HepG2 (cell line): ENCODE measurements around the gene ZDHHC8. TPM values are rescaled to one million over a fixed set of nuclear protein-coding genes. Genes with fewer than 3 reads are reported as not detected.

ENCODE experiments used
- ATAC-seq: fragments of 200-7000 bp; cut with Tn5 transposase; 3 replicates; pipeline ENCODE4 v1.9.1; 2020; ENCODE audit warnings: mild to moderate bottlenecking, moderate library complexity
- BruUV-seq: library from RNA; stranded (reverse); fragments of 400-500 nt; replicated peaks from 2 replicates; lab custom pipeline; 2021; lab: Mats Ljungman, UMichigan
- CTCF ChIA-PET: fragments of 300-600 bp; formaldehyde crosslinking; extraction: SDS; loops from one replicate; lab custom pipeline; 2021; ENCODE audit warnings: low total read pairs, inconsistent platforms, low intra/inter-chr PET ratio; lab: Yijun Ruan, JAX
- POLR2A ChIA-PET: fragments of 350-600 bp; sonication (Branson Sonifier 250); formaldehyde crosslinking; loops from one replicate; lab custom pipeline; 2020; ENCODE audit warnings: antibody characterized with exemption, inconsistent platforms; lab: Yijun Ruan, JAX
- DNase-seq: peaks from one replicate; pipeline ENCODE4 v3.0.0-alpha.2; 2015; ENCODE audit warnings: low spot score
- FAIRE-seq: peaks from 3 replicates; lab custom pipeline; 2011; peaks lifted over from hg19 to GRCh38; lab: Jason Lieb, UNC
- H2AFZ ChIP-seq: one replicate; pipeline ENCODE4 v1.6.1; 2011; ENCODE audit warnings: low read length, inconsistent platforms
- H3K27ac ChIP-seq: fragments of 300-600 bp; 3 replicates; pipeline ENCODE4 v1.8.0; 2011; ENCODE audit warnings: mixed run types, mild to moderate bottlenecking, mixed read lengths, low read length, inconsistent platforms; ENCODE audit not compliant: insufficient read depth; ENCODE audit errors: extremely low read length
- H3K27me3 ChIP-seq, 2 experiments: fragments of 200-600 bp in 1 of 2; 2 replicates in 1 of 2; 3 replicates in 1 of 2; pipeline versions ENCODE4 v1.6.0 to v1.8.0; 2011; ENCODE audit warnings: low read length in 2 of 2, mild to moderate bottlenecking in 2 of 2, moderate library complexity in 2 of 2, inconsistent platforms in 1 of 2; ENCODE audit not compliant: insufficient read depth in 2 of 2, control insufficient read depth in 1 of 2
- H3K36me3 ChIP-seq, 2 experiments: fragments of 200-600 bp in 1 of 2; replicated peaks in 1 of 2; 2 replicates in 1 of 2; 3 replicates in 1 of 2; pipeline versions ENCODE4 v1.5.1 to v1.8.0; 2011; ENCODE audit warnings: low read length in 2 of 2, inconsistent platforms in 1 of 2; ENCODE audit not compliant: insufficient read depth in 2 of 2, control insufficient read depth in 1 of 2
- H3K4me1 ChIP-seq: 2 replicates; pipeline ENCODE4 v1.5.1; 2012; ENCODE audit warnings: low read length, inconsistent platforms; ENCODE audit not compliant: insufficient read depth
- H3K4me2 ChIP-seq: 2 replicates; pipeline ENCODE4 v1.6.0; 2011; ENCODE audit warnings: low read depth, low read length, inconsistent platforms
- H3K4me3 ChIP-seq, 3 experiments: fragments of 200-600 bp in 1 of 3; sonication (generic), shearing (Covaris generic) in 1 of 3; replicated peaks in 1 of 3; 2 replicates each; pipeline ENCODE4 v1.5.1; 2011 to 2016; ENCODE audit warnings: low read length in 3 of 3, inconsistent platforms in 2 of 3, low read depth in 2 of 3, mild to moderate bottlenecking in 2 of 3, control low read depth in 1 of 3, mixed read lengths in 1 of 3; ENCODE audit not compliant: insufficient read depth in 1 of 3
- H3K79me2 ChIP-seq: one replicate; pipeline ENCODE4 v1.6.1; 2011; ENCODE audit warnings: low read length, inconsistent platforms; ENCODE audit not compliant: insufficient read depth
- H3K9ac ChIP-seq: 2 replicates; pipeline ENCODE4 v1.6.0; 2011; ENCODE audit warnings: mild to moderate bottlenecking, low read depth, low read length, inconsistent platforms; ENCODE audit not compliant: insufficient read depth
- H3K9me3 ChIP-seq: 2 replicates; pipeline ENCODE4 v1.5.1; 2012; ENCODE audit warnings: mild to moderate bottlenecking, low read length
- H4K20me1 ChIP-seq: 2 replicates; pipeline ENCODE4 v1.6.0; 2011; ENCODE audit warnings: inconsistent platforms, mild to moderate bottlenecking, low read length, moderate library complexity; ENCODE audit not compliant: insufficient read depth
- AGO2 ChIP-seq: fragments of 200-400 bp; formaldehyde crosslinking; optimal IDR thresholded peaks from 2 replicates; pipeline ENCODE3; 2017; ENCODE audit warnings: mild to moderate bottlenecking, low read depth, low read length, moderate library complexity
- DDIT3 ChIP-seq: sonication (generic); formaldehyde crosslinking; IDR thresholded peaks from 2 replicates; pipeline ENCODE4 v1.4.0; 2020; ENCODE audit warnings: mild to moderate bottlenecking, missing genetic modification reagents
- HNRNPUL1 ChIP-seq: fragments of 200-400 bp; formaldehyde crosslinking; IDR thresholded peaks from 2 replicates; pipeline ENCODE4 v1.6.1; 2017; ENCODE audit warnings: low read depth, mild to moderate bottlenecking, low read length, moderate library complexity
- KDM4B ChIP-seq: sonication (generic); formaldehyde crosslinking; IDR thresholded peaks from 2 replicates; pipeline ENCODE4 v1.4.0; 2020; ENCODE audit warnings: missing genetic modification reagents
- MXI1 ChIP-seq: IDR thresholded peaks from 3 replicates; pipeline ENCODE4 v1.6.1; 2012; ENCODE audit warnings: low read depth, low read length, inconsistent platforms, borderline replicate concordance
- PHF8 ChIP-seq: sonication (generic); formaldehyde crosslinking; IDR thresholded peaks from 2 replicates; pipeline ENCODE4 v1.5.0; 2020; ENCODE audit warnings: missing genetic modification reagents
- SNRNP70 ChIP-seq: fragments of 200-400 bp; formaldehyde crosslinking; IDR thresholded peaks from 2 replicates; pipeline ENCODE4 v1.6.1; 2017; ENCODE audit warnings: mild to moderate bottlenecking, low read depth, low read length, moderate library complexity
- TBL1XR1 ChIP-seq: fragments of 150-350 bp; IDR thresholded peaks from 2 replicates; pipeline ENCODE4 v1.6.1; 2014; ENCODE audit warnings: borderline replicate concordance, low read length; ENCODE audit not compliant: partially characterized antibody
- ZKSCAN1 ChIP-seq: fragments of 150-350 bp; IDR thresholded peaks from 2 replicates; pipeline ENCODE4 v1.6.1; 2014; ENCODE audit warnings: low read length
- ZNF160 ChIP-seq: sonication (generic); formaldehyde crosslinking; IDR thresholded peaks from 2 replicates; pipeline ENCODE4 v1.8.0; 2022; ENCODE audit warnings: mild to moderate bottlenecking, inconsistent platforms, missing genetic modification reagents
- ZNF460 ChIP-seq: sonication (generic); formaldehyde crosslinking; IDR thresholded peaks from 2 replicates; pipeline ENCODE4 v1.5.1; 2020; ENCODE audit warnings: missing genetic modification reagents, mild to moderate bottlenecking, borderline replicate concordance
- ZNF562 ChIP-seq: sonication (generic); formaldehyde crosslinking; IDR thresholded peaks from 2 replicates; pipeline ENCODE4 v1.8.0; 2022; ENCODE audit warnings: missing genetic modification reagents, borderline replicate concordance
- ZNF749 ChIP-seq: sonication (generic); formaldehyde crosslinking; IDR thresholded peaks from 2 replicates; pipeline ENCODE4 v1.8.0; 2022; ENCODE audit warnings: mild to moderate bottlenecking, missing genetic modification reagents, moderate library complexity, borderline replicate concordance
- WGBS: methylation state at CpG from one replicate; pipeline ENCODE4 v1.1.6; 2017; ENCODE audit warnings: low lambda C conversion rate; 5-methylcytosine and 5-hydroxymethylcytosine counted together
- in situ Hi-C: cut with HindIII; loops from 2 replicates; pipeline ENCODE4 v1.10.0; 2017; ENCODE audit warnings: low pct_unique_long_range_greater_than_20kb; ENCODE audit not compliant: extremely low pct_ligation_motif_present
- intact Hi-C: fragments of 100-400 bp; cut with micrococcal nuclease; formaldehyde crosslinking; loops from one replicate; pipeline ENCODE4 v1.10.0; 2022; ENCODE audit not compliant: unreplicated experiment
- polyA plus RNA-seq, 8 experiments: library from polyadenylated mRNA; depleted of rRNA in 3 of 8; stranded (reverse) in 7 of 8; unstranded in 1 of 8; fragments of >200 nt; fragmentation: Illumina TruSeq in 4 of 8; extraction: Trizol in 4 of 8; gene quantifications; 2 replicates each; pipeline versions ENCODE4 v1.2.1 to v1.2.3, GENCODE V29; 2011 to 2016; ENCODE audit warnings: low read depth in 4 of 8, missing spikeins in 1 of 8, mixed read lengths in 1 of 8; ENCODE audit not compliant: insufficient read depth in 1 of 8
- total RNA-seq, 5 experiments: library from RNA; depleted of rRNA; stranded (reverse); fragments of >200 nt; fragmentation: Illumina TruSeq; extraction: Trizol; gene quantifications; 2 replicates each; pipeline ENCODE4 v1.2.3, GENCODE V29; 2016; ENCODE audit warnings: low read depth in 1 of 5
- TF ChIP-seq, protein P1 (sequence below): sonication (generic); formaldehyde crosslinking; IDR thresholded peaks from 2 replicates; pipeline ENCODE4 v1.5.0; 2020; ENCODE audit warnings: mild to moderate bottlenecking, missing genetic modification reagents
- TF ChIP-seq, protein P2 (sequence below): sonication (generic); formaldehyde crosslinking; IDR thresholded peaks from 2 replicates; pipeline ENCODE4 v1.8.0; 2023; ENCODE audit warnings: mild to moderate bottlenecking, missing genetic modification reagents

The ZDHHC8 gene
- total and polyA plus RNA-seq, 2 of the 13 experiments (the other 11 are each of a cell fraction or from before 2014, with no cell fraction given) = 7.5 to 21.3 TPM

DNA sequence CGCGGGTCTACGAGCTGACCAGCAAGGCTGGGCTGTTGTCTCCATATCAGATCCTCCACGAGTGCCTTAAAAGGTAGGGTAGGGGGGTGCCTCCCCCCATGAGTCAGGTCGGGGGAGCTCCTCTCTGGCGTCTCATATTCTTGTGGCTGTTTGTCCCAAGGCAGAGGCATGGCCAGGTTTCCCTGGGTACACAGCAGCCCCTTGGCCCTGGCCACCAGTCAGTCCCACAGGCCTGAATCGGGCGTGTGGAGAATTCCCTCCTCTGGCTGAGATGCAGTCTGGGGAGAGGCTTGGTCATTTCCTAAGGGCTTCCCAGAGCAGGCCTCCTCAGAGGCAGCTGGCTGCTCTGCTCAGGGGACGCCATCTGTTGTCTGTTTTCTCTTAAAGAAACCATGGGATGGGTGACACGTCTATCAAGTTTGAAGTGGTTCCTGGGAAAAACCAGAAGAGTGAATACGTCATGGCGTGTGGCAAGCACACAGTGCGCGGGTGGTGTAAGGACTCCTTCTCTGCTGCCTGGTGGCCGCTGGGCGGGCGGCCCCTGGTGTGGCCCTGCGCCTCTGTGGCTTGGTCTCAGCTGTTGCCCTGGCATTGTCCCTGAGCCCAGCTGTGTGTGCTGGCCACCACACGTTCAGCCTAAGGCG lies 25.3 kb upstream of the ZDHHC8 start:
- Histone ChIP-seq H4K20me1 (peaks cover 4% of the 10 kb centered on the region; the same call in 1 of the 2 replicates), H3K9me3 (no peaks in the 10 kb centered on the region), H3K27me3 (no peaks in the 10 kb centered on the region), H3K9ac (no peak overlapping the region), H3K36me3 (peaks cover 55 to 96% of the 10 kb centered on the region in 2 experiments), H3K79me2 (peaks cover 10% of the 10 kb centered on the region), H3K4me3 (no peak overlapping the region), H3K4me1 (peaks cover 8% of the 10 kb centered on the region; the same call in 1 of the 2 replicates), H2AFZ (no peak overlapping the region), H3K4me2 (no peak overlapping the region), H3K27ac (no peak overlapping the region)
- DNase-seq = no peak
- 97% methylated on average over 17 of the region's 20 CpGs for WGBS
- ChIA-PET CTCF (no interaction called here), POLR2A (interaction anchor here (1.3 kb wide), 1 partner anchor 11 kb away, joined by 4 read pairs; the partner anchor contains the start of gene TRMT2A)
- FAIRE-seq = no peak
- intact Hi-C loops (no loop called here), in situ Hi-C loops (no loop called here)
- TF ChIP-seq AGO2 = peak; percentile 12
- TF ChIP-seq, protein P1, sequence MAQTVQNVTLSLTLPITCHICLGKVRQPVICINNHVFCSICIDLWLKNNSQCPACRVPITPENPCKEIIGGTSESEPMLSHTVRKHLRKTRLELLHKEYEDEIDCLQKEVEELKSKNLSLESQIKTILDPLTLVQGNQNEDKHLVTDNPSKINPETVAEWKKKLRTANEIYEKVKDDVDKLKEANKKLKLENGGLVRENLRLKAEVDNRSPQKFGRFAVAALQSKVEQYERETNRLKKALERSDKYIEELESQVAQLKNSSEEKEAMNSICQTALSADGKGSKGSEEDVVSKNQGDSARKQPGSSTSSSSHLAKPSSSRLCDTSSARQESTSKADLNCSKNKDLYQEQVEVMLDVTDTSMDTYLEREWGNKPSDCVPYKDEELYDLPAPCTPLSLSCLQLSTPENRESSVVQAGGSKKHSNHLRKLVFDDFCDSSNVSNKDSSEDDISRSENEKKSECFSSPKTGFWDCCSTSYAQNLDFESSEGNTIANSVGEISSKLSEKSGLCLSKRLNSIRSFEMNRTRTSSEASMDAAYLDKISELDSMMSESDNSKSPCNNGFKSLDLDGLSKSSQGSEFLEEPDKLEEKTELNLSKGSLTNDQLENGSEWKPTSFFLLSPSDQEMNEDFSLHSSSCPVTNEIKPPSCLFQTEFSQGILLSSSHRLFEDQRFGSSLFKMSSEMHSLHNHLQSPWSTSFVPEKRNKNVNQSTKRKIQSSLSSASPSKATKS (CRISPR knock-in tag) = no peak
- ATAC-seq = no peak
- BruUV-seq = no TSS peak

DNA sequence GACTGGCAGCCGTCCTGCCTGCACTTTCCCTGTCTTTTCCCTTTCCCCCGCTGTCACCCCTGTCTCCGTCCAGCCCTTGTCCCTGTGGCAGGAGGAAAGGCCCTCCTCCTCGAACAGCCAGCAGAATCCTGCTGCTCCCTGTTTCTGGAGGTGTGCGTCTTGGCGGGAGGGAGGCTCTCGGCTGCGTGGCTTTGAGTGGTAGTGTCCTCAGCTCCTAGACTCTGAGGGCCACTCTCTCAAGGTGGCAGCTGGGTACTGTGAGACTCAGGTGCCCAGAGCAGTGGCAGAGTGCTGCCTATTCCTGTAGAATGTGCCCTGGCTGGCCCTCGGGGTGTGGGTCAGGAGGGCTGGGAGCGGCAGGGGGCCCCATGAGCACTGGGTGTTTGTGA lies 24.8 kb upstream of the ZDHHC8 start:
- no peak overlapping the region for H3K4me2 ChIP-seq
- no peak overlapping the region for H3K9ac ChIP-seq
- intact Hi-C loops (no loop called here), in situ Hi-C loops (no loop called here)
- peaks cover 51 to 92% of the 10 kb centered on the region in 2 experiments for H3K36me3 ChIP-seq
- H3K27me3 ChIP-seq = no peaks in the 10 kb centered on the region
- H2AFZ ChIP-seq = no peak overlapping the region
- FAIRE-seq = no peak
- no TSS peak for BruUV-seq
- H3K9me3 ChIP-seq = no peaks in the 10 kb centered on the region
- no peak for ATAC-seq
- ChIA-PET POLR2A (interaction anchor here (1.3 kb wide), 1 partner anchor 10 kb away, joined by 4 read pairs; the partner anchor contains the start of gene TRMT2A), CTCF (no interaction called here)
- H4K20me1 ChIP-seq = peaks cover 4% of the 10 kb centered on the region; the same call in 1 of the 2 replicates
- DNase-seq = no peak
- H3K27ac ChIP-seq = no peak overlapping the region
- H3K4me1 ChIP-seq = peaks cover 5% of the 10 kb centered on the region
- WGBS = over 99% methylated on average over 10 of the region's 10 CpGs
- peaks cover 10% of the 10 kb centered on the region for H3K79me2 ChIP-seq
- H3K4me3 ChIP-seq = no peak overlapping the region
- TF ChIP-seq KDM4B = no peak
- no peak for TF ChIP-seq ZKSCAN1
- no peak for TF ChIP-seq ZNF160 (CRISPR knock-in tag)
- TF ChIP-seq ZNF749 (CRISPR knock-in tag) = no peak
- TF ChIP-seq SNRNP70 = no peak
- TF ChIP-seq HNRNPUL1 = no peak
- no peak for TF ChIP-seq TBL1XR1
- TF ChIP-seq ZNF562 (CRISPR knock-in tag) = no peak
- TF ChIP-seq PHF8 (CRISPR knock-in tag) = no peak
- TF ChIP-seq, protein P2, sequence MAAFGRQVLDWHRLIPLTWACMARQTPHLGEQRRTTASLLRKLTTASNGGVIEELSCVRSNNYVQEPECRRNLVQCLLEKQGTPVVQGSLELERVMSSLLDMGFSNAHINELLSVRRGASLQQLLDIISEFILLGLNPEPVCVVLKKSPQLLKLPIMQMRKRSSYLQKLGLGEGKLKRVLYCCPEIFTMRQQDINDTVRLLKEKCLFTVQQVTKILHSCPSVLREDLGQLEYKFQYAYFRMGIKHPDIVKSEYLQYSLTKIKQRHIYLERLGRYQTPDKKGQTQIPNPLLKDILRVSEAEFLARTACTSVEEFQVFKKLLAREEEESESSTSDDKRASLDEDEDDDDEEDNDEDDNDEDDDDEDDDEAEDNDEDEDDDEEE (CRISPR knock-in tag) = no peak
- TF ChIP-seq MXI1 = no peak
- no peak for TF ChIP-seq DDIT3 (CRISPR knock-in tag)
- TF ChIP-seq ZNF460 (CRISPR knock-in tag) = no peak
